ENCODE data around the gene CABCOCO1. TPM values are rescaled to one million over a fixed set of nuclear protein-coding genes. Genes with fewer than 3 reads are reported as not detected.

CABCOCO1 gene
- total RNA-seq, 1 donor from 2014 or later, result 0.19 TPM

DNA sequence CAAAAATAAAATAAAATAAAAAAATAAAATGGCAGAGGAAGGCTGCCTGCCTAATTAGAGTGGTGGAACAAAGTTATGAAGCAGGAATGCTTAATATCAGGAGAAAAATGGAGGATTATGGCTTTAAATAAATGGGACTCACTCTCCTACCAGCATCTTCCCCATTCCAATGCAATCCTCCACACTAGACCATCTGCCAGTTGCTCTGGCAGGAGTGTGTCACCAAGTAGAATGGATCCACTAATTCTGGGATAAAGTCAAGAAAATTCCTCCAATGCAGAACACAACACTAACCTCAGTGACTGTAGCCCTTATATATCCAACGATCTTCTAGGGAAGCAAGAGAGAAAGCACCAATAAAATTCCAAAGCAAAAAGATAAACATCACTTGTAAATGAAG lies 126.3 kb downstream of the CABCOCO1 start:
- Mint-ChIP-seq H3K27me3 (ENCODE audit: unreplicated experiment) (no peaks in the 10 kb centered on the region), H3K27ac (ENCODE audit: unreplicated experiment) (no peak overlapping the region), H3K4me3 (ENCODE audit: unreplicated experiment) (no peak overlapping the region), H3K9me3 (ENCODE audit: unreplicated experiment) (peaks cover 4% of the 10 kb centered on the region), H3K36me3 (ENCODE audit: unreplicated experiment) (no peaks in the 10 kb centered on the region), H3K4me1 (ENCODE audit: unreplicated experiment) (peaks cover 61% of the 10 kb centered on the region)
- DNase-seq (ENCODE audit: extremely low spot score, unreplicated experiment), result no peak
- TF ChIP-seq, protein P1, sequence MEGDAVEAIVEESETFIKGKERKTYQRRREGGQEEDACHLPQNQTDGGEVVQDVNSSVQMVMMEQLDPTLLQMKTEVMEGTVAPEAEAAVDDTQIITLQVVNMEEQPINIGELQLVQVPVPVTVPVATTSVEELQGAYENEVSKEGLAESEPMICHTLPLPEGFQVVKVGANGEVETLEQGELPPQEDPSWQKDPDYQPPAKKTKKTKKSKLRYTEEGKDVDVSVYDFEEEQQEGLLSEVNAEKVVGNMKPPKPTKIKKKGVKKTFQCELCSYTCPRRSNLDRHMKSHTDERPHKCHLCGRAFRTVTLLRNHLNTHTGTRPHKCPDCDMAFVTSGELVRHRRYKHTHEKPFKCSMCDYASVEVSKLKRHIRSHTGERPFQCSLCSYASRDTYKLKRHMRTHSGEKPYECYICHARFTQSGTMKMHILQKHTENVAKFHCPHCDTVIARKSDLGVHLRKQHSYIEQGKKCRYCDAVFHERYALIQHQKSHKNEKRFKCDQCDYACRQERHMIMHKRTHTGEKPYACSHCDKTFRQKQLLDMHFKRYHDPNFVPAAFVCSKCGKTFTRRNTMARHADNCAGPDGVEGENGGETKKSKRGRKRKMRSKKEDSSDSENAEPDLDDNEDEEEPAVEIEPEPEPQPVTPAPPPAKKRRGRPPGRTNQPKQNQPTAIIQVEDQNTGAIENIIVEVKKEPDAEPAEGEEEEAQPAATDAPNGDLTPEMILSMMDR (IDR thresholded peaks at IDR 0.05), result no peak

DNA sequence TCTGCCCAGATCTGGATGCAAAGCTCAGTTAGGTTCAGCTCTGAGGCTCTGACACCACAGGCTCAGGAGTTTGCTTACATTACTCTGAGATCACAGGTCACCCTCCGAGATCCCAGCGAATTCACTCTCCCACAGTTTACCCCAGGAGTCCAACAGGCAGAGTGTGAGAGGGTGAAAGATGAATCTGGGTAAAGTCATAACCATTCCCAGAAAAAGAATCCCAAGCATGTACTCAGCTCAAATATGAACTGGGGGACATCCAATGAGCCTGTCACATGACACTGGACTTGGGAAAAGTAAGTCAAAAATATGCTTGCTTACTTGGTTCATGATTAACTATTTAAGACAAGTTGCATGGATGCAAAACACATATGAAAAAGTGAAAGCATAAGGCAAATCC lies 128.5 kb downstream of the CABCOCO1 start:
- no peak for DNase-seq (ENCODE audit: extremely low spot score, unreplicated experiment)
- no peaks in the 10 kb centered on the region for H3K27me3 Mint-ChIP-seq (ENCODE audit: unreplicated experiment)
- TF ChIP-seq, protein P1 (IDR thresholded peaks at IDR 0.05), result no peak
- H3K4me3 Mint-ChIP-seq (ENCODE audit: unreplicated experiment), result no peak overlapping the region
- no peaks in the 10 kb centered on the region for H3K36me3 Mint-ChIP-seq (ENCODE audit: unreplicated experiment)
- peak overlapping the region; percentile 86 for H3K27ac Mint-ChIP-seq (ENCODE audit: unreplicated experiment)
- peaks cover 4% of the 10 kb centered on the region for H3K9me3 Mint-ChIP-seq (ENCODE audit: unreplicated experiment)
- H3K4me1 Mint-ChIP-seq (ENCODE audit: unreplicated experiment), result peaks cover 72% of the 10 kb centered on the region

DNA sequence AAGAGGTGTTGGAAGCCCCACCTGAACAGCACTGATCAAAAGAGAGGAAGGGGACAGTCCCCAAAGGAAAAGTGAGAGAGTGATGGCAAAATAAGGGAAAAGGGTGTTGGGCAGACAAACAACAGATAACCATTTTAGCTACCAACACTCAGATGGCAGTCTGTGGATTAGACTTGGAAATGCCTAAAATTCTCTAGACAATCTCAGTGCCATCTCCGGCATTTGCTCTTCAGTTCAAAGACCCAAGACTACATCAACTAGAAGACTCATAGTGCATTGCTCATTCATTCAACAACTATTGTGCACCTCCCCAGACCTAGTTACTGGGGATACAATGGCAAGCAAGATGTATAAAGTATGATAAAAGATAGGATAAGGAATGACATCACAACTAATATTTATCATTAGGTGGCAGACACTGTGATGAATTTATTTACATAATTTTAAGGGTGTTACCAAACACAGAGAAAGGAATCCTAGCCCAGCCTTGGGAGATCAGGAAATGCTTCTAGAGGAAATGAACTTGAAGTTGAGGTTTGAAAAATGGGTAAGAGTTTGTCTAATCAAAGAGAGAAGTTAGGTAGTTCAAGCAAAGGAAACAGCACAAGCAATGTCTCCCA lies 129.5 kb downstream of the CABCOCO1 start:
- Mint-ChIP-seq H3K27me3 (ENCODE audit: unreplicated experiment) (no peaks in the 10 kb centered on the region), H3K36me3 (ENCODE audit: unreplicated experiment) (no peaks in the 10 kb centered on the region), H3K4me3 (ENCODE audit: unreplicated experiment) (no peak overlapping the region), H3K27ac (ENCODE audit: unreplicated experiment) (peak overlapping the region; percentile 86), H3K9me3 (ENCODE audit: unreplicated experiment) (peaks cover 4% of the 10 kb centered on the region), H3K4me1 (ENCODE audit: unreplicated experiment) (peaks cover 62% of the 10 kb centered on the region)
- TF ChIP-seq, protein P1 (IDR thresholded peaks at IDR 0.05), result no peak
- no peak for DNase-seq (ENCODE audit: extremely low spot score, unreplicated experiment)

DNA sequence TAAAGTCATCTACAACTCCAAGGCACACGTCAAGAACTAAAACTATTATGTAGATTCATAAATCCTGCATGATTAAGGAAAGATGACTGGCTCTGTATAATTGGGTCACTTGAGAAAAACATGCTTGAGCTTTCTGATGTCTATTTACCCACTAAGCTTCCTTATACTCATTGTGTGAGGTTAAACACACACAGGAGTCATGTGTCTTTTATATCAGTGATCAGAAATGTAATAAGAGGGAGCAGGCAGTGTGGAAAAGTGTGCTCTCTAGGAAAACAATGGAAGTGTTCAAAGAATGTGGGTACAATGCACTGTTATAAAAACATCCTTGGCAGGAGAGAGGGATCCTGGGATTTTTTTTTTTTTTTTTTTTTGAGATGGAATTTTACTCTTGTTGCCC lies 130.2 kb downstream of the CABCOCO1 start:
- TF ChIP-seq, protein P1 (IDR thresholded peaks at IDR 0.05), result no peak
- H3K9me3 Mint-ChIP-seq (ENCODE audit: unreplicated experiment), result peaks cover 4% of the 10 kb centered on the region
- no peak overlapping the region for H3K4me3 Mint-ChIP-seq (ENCODE audit: unreplicated experiment)
- peak overlapping the region; percentile 86 for H3K27ac Mint-ChIP-seq (ENCODE audit: unreplicated experiment)
- H3K27me3 Mint-ChIP-seq (ENCODE audit: unreplicated experiment), result no peaks in the 10 kb centered on the region
- peaks cover 56% of the 10 kb centered on the region for H3K4me1 Mint-ChIP-seq (ENCODE audit: unreplicated experiment)
- H3K36me3 Mint-ChIP-seq (ENCODE audit: unreplicated experiment), result no peaks in the 10 kb centered on the region
- no peak for DNase-seq (ENCODE audit: extremely low spot score, unreplicated experiment)

DNA sequence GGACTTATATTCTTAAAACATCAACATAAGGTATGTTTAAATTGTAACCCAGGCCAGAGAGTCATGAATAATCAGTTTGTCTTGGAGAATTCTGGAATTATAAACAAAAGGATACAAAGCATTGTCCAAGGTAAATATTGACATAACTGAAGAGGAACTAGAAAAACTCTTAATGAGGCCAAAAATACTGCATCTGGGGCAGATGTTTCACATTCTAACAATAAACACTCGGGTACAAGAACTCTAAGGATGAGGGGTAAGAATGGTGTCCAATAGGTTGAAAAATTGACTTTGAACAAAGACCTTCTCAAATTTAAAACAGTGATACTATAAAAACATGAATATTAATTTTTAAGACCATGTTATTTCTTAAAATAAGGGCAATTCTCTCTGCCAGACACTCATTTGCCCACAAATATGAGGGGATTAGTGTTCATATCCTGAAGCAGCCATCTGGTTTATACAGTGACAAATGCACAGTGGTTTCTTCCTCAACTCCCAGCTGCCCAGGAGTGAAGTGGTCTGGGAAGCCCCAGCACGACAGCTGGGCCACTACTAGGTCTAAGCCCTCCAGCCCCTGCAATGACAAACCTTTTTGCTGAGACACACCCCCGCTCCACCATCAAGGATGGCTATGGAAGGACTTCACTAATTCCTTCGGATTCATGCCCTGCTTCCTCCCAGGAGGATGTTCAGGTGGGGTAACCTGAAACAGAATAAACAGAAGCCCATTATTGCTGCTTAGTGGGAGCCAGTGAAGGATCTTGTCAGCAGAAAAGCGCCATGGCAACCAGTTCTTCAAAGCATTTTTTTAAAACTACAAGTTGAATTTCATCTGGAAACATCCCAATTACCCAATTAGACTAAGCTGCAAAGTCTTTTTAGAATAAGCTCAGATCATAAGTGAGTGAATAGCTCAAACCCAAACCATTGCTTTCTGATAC lies 131.3 kb downstream of the CABCOCO1 start:
- H3K4me1 Mint-ChIP-seq (ENCODE audit: unreplicated experiment), result peaks cover 62% of the 10 kb centered on the region
- H3K9me3 Mint-ChIP-seq (ENCODE audit: unreplicated experiment), result peaks cover 4% of the 10 kb centered on the region
- peak overlapping the region; percentile 12 for H3K4me3 Mint-ChIP-seq (ENCODE audit: unreplicated experiment)
- H3K36me3 Mint-ChIP-seq (ENCODE audit: unreplicated experiment), result no peaks in the 10 kb centered on the region
- DNase-seq (ENCODE audit: extremely low spot score, unreplicated experiment), result no peak
- peak overlapping the region; percentile 86 for H3K27ac Mint-ChIP-seq (ENCODE audit: unreplicated experiment)
- H3K27me3 Mint-ChIP-seq (ENCODE audit: unreplicated experiment), result no peaks in the 10 kb centered on the region
- TF ChIP-seq, protein P1 (IDR thresholded peaks at IDR 0.05), result no peak
